A673 (cell line): ENCODE measurements around the gene PRUNE2.

ENCODE experiments used
- EZH2 ChIP-seq: fragments of 200-600 bp; sonication (generic); IDR thresholded peaks from 2 replicates; pipeline ENCODE4 v1.6.1; 2017; ENCODE audit warnings: borderline replicate concordance, low read depth, mild to moderate bottlenecking, mixed read lengths, antibody characterized with exemption, low read length; ENCODE audit not compliant: poor library complexity, severe bottlenecking
- TF ChIP-seq, protein P1 (sequence below): fragments of 300-800, 200-600 bp; sonication (generic); conservative IDR thresholded peaks from 2 replicates; pipeline ENCODE4 v1.5.1; 2017; ENCODE audit warnings: low read depth, mild to moderate bottlenecking, antibody characterized with exemption, low read length, moderate library complexity, mixed read lengths

DNA sequence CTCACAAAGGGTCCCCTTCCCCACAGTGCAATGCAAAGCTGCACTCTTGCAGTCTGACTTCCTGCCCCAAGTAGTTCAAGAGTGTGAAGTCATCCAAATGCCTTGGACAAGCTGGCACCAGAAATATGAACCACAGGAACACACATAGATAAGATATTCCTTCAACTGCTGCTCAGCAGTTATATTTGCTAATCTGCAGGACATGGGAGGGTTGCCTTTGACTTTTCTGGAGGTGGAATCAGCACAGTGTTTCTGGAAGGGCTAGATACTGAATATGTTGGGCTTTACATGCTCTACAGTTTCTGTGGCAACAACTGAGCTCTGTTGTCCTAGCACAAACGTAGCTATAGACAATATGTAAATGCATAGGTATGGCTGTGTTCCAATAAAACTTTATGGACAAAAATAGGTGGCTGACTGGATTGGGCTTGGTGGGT lies 238.4 kb downstream of the PRUNE2 start:
- TF ChIP-seq, protein P1, sequence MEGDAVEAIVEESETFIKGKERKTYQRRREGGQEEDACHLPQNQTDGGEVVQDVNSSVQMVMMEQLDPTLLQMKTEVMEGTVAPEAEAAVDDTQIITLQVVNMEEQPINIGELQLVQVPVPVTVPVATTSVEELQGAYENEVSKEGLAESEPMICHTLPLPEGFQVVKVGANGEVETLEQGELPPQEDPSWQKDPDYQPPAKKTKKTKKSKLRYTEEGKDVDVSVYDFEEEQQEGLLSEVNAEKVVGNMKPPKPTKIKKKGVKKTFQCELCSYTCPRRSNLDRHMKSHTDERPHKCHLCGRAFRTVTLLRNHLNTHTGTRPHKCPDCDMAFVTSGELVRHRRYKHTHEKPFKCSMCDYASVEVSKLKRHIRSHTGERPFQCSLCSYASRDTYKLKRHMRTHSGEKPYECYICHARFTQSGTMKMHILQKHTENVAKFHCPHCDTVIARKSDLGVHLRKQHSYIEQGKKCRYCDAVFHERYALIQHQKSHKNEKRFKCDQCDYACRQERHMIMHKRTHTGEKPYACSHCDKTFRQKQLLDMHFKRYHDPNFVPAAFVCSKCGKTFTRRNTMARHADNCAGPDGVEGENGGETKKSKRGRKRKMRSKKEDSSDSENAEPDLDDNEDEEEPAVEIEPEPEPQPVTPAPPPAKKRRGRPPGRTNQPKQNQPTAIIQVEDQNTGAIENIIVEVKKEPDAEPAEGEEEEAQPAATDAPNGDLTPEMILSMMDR, result no peak
- TF ChIP-seq EZH2, result no peak
